BJ (cell line): ENCODE measurements around the gene OPA3. TPM values are rescaled to one million over a fixed set of nuclear protein-coding genes. Genes with fewer than 3 reads are reported as not detected.

Source experiments
- CTCF ChIA-PET: fragments of 350-600 bp; formaldehyde crosslinking; extraction: SDS; loops from one replicate; lab custom pipeline; 2021; ENCODE audit warnings: antibody characterized with exemption, inconsistent platforms; lab: Yijun Ruan, JAX
- POLR2A ChIA-PET: fragments of 300-600 bp; sonication (Branson Sonifier 250); formaldehyde crosslinking; extraction: SDS; loops from one replicate; lab custom pipeline; 2021; ENCODE audit warnings: antibody characterized with exemption; lab: Charles Lee
- DNase-seq: peaks from one replicate; pipeline ENCODE4 v3.0.0-alpha.2; 2011; ENCODE audit warnings: low read depth
- H3K27me3 ChIP-seq: 2 replicates; pipeline ENCODE4 v1.6.0; 2011; ENCODE audit warnings: low read length; ENCODE audit not compliant: control insufficient read depth, insufficient read depth
- H3K36me3 ChIP-seq: 2 replicates; pipeline ENCODE4 v1.5.1; 2011; ENCODE audit warnings: low read length; ENCODE audit not compliant: control insufficient read depth, insufficient read depth
- H3K4me3 ChIP-seq: 2 replicates; pipeline ENCODE4 v1.5.1; 2011; ENCODE audit warnings: low read depth, mild to moderate bottlenecking, control low read depth, low read length
- CTCF ChIP-seq: IDR thresholded peaks from 2 replicates; pipeline ENCODE4 v1.5.1; 2011; ENCODE audit warnings: low read depth, mild to moderate bottlenecking, control low read depth, inconsistent platforms, low read length, moderate library complexity; ENCODE audit not compliant: insufficient read depth
- polyA plus RNA-seq: library from polyadenylated mRNA; depleted of rRNA; stranded (reverse); fragments of >200 nt; gene quantifications from 2 replicates; pipeline ENCODE4 v1.2.3, GENCODE V29; 2011

The OPA3 gene
- polyA plus RNA-seq, 1 experiment, result 15.1 TPM

GRCh38 chr19:45495178-45495577 lies 89.4 kb downstream of the OPA3 start:
- no peaks in the 10 kb centered on the region for H3K27me3 ChIP-seq
- H3K4me3 ChIP-seq, result no peak overlapping the region
- H3K36me3 ChIP-seq, result no peaks in the 10 kb centered on the region
- POLR2A ChIA-PET, result no interaction called here
- CTCF ChIA-PET, result interaction anchor here (0.8 to 6.1 kb wide), 9 partner anchors 9 to 186 kb away, joined by 3 to 56 read pairs (median 4); no protein-coding TSS in a partner anchor
- no peak for DNase-seq
- no peak for TF ChIP-seq CTCF

GRCh38 chr19:45494261-45494916 lies 90.2 kb downstream of the OPA3 start:
- no peaks in the 10 kb centered on the region for H3K27me3 ChIP-seq
- CTCF ChIA-PET, result interaction anchor here (0.8 to 6.1 kb wide), 8 partner anchors 8 to 186 kb away, joined by 3 to 56 read pairs (median 4); no protein-coding TSS in a partner anchor
- H3K4me3 ChIP-seq, result no peak overlapping the region
- TF ChIP-seq CTCF, result no peak
- H3K36me3 ChIP-seq, result no peaks in the 10 kb centered on the region
- DNase-seq, result no peak
- POLR2A ChIA-PET, result no interaction called here

- H3K4me3 ChIP-seq, result peak overlapping the region; percentile 75
- H3K27me3 ChIP-seq, result no peaks in the 10 kb centered on the region
- peaks cover 2% of the 10 kb centered on the region; the same call in 1 of the 2 replicates for H3K36me3 ChIP-seq
- POLR2A ChIA-PET, result no interaction called here
- TF ChIP-seq CTCF, result no peak
- DNase-seq, result peak; percentile 47
- CTCF ChIA-PET, result interaction anchor here (0.6 to 23.1 kb wide), 11 partner anchors 7 to 153 kb away, joined by 3 to 764 read pairs (median 3); partner anchors contain the start of gene ERCC1
Measured at GRCh38 chr19:45492627-45493470, 91.8 kb downstream of the OPA3 start.

GRCh38 chr19:45492137-45492626 lies 92.4 kb downstream of the OPA3 start:
- Histone ChIP-seq H3K27me3 (no peaks in the 10 kb centered on the region), H3K4me3 (peak overlapping the region; percentile 75), H3K36me3 (peaks cover 2% of the 10 kb centered on the region; the same call in 1 of the 2 replicates)
- TF ChIP-seq CTCF, result no peak
- DNase-seq, result no peak
- ChIA-PET POLR2A (no interaction called here), CTCF (interaction anchor here (1.1 to 23.1 kb wide), 4 partner anchors 14 to 154 kb away, joined by 3 to 764 read pairs (median 6); partner anchors contain the start of gene ERCC1)
